H1 (cell line): Measurements from ENCODE around the gene DENND1A. TPM values are rescaled to one million over a fixed set of nuclear protein-coding genes. Genes with fewer than 3 reads are reported as not detected.
A peak's percentile ranks its signal among the peaks of the same experiment; 100 is the strongest.

ENCODE experiments used
- CTCF ChIA-PET: fragments of 300-600 bp; sonication (Branson Sonifier 250); formaldehyde crosslinking; loops from one replicate; lab custom pipeline; 2021; ENCODE audit not compliant: partially characterized antibody; lab: Charles Lee
- POLR2A ChIA-PET: fragments of 300-600 bp; sonication (Branson Sonifier 250); formaldehyde crosslinking; loops from one replicate; lab custom pipeline; 2021; ENCODE audit warnings: inconsistent platforms; ENCODE audit not compliant: partially characterized antibody; lab: Charles Lee
- DNase-seq, 2 experiments: peaks; one replicate each; pipeline versions ENCODE4 v3.0.0 to v3.0.0-alpha.2; 2010 to 2022; ENCODE audit warnings: low spot score in 2 of 2, low read depth in 1 of 2, mixed read lengths in 1 of 2
- FAIRE-seq: peaks from 2 replicates; lab custom pipeline; 2011; peaks lifted over from hg19 to GRCh38; lab: Jason Lieb, UNC
- H2AFZ ChIP-seq: 2 replicates; pipeline ENCODE4 v1.8.1; 2012; ENCODE audit warnings: low read length, inconsistent platforms
- H2AK5ac ChIP-seq: 2 replicates; pipeline ENCODE4 v1.6.1; 2013; ENCODE audit warnings: low read depth, low read length
- H2BK120ac ChIP-seq: replicated peaks from 2 replicates; pipeline ENCODE3; 2013; ENCODE audit warnings: low read depth, low read length, inconsistent platforms
- H2BK12ac ChIP-seq: 2 replicates; pipeline ENCODE4 v1.6.1; 2013; ENCODE audit warnings: low read depth, low read length
- H2BK15ac ChIP-seq: 2 replicates; pipeline ENCODE4 v1.6.1; 2013; ENCODE audit warnings: low read length
- H2BK20ac ChIP-seq: 2 replicates; pipeline ENCODE4 v1.6.1; 2013; ENCODE audit warnings: low read length
- H2BK5ac ChIP-seq: 2 replicates; pipeline ENCODE4 v1.6.1; 2013; ENCODE audit warnings: low read depth, low read length
- H3K14ac ChIP-seq: 2 replicates; pipeline ENCODE4 v1.6.1; 2013; ENCODE audit warnings: inconsistent platforms; ENCODE audit not compliant: insufficient read length
- H3K18ac ChIP-seq: 2 replicates; pipeline ENCODE4 v1.6.1; 2013; ENCODE audit warnings: low read length; ENCODE audit errors: extremely low read depth
- H3K23ac ChIP-seq: 2 replicates; pipeline ENCODE4 v1.6.1; 2013; ENCODE audit warnings: inconsistent platforms; ENCODE audit not compliant: insufficient read length
- H3K23me2 ChIP-seq: 2 replicates; pipeline ENCODE4 v1.6.1; 2013; ENCODE audit warnings: low read depth, low read length
- H3K27ac ChIP-seq: 2 replicates; pipeline ENCODE4 v1.6.1; 2011; ENCODE audit warnings: low read depth, low read length, inconsistent platforms
- H3K27me3 ChIP-seq, 4 experiments: replicated peaks in 1 of 4; 1 replicate in 1 of 4; 2 replicates in 3 of 4; pipeline versions ENCODE4 v1.6.1 to v1.8.1; 2011 to 2013; ENCODE audit warnings: low read length in 3 of 4, mild to moderate bottlenecking in 3 of 4, inconsistent platforms in 2 of 4, mixed read lengths in 2 of 4, moderate library complexity in 1 of 4; ENCODE audit not compliant: control insufficient read depth in 3 of 4, insufficient read depth in 3 of 4; ENCODE audit errors: extremely low read depth in 1 of 4
- H3K36me3 ChIP-seq, 4 experiments: 2 replicates each; pipeline versions ENCODE4 v1.6.1 to v1.8.1; 2011 to 2013; ENCODE audit warnings: mild to moderate bottlenecking in 4 of 4, low read length in 3 of 4, moderate library complexity in 2 of 4, control low read depth in 1 of 4, inconsistent platforms in 1 of 4; ENCODE audit not compliant: insufficient read depth in 4 of 4, control insufficient read depth in 2 of 4
- H3K4ac ChIP-seq: replicated peaks from 2 replicates; pipeline ENCODE3; 2013; ENCODE audit warnings: low read length, low read depth, mixed read lengths, inconsistent platforms; ENCODE audit not compliant: insufficient read length
- H3K4me1 ChIP-seq, 4 experiments: replicated peaks in 1 of 4; 1 replicate in 1 of 4; 2 replicates in 3 of 4; pipeline versions ENCODE4 v1.6.1 to v1.8.1; 2011 to 2013; ENCODE audit warnings: low read length in 3 of 4, inconsistent platforms in 2 of 4, mixed read lengths in 1 of 4; ENCODE audit not compliant: insufficient read depth in 4 of 4, control insufficient read depth in 3 of 4
- H3K4me2 ChIP-seq, 2 experiments: 2 replicates each; pipeline versions ENCODE4 v1.6.1 to v1.8.1; 2011 to 2013; ENCODE audit warnings: low read depth in 2 of 2, low read length in 2 of 2, control low read depth in 1 of 2, inconsistent platforms in 1 of 2, mild to moderate bottlenecking in 1 of 2; ENCODE audit not compliant: insufficient read depth in 1 of 2
- H3K4me3 ChIP-seq, 4 experiments: fragments of 200-600, 300-600 bp in 1 of 4; sonication (generic), shearing (Covaris generic), sonication (Bioruptor Twin) in 1 of 4; 2 replicates each; pipeline versions ENCODE4 v1.5.1 to v1.8.1; 2011 to 2016; ENCODE audit warnings: low read length in 4 of 4, low read depth in 3 of 4, control low read depth in 2 of 4, inconsistent platforms in 2 of 4, mild to moderate bottlenecking in 2 of 4, mixed read lengths in 1 of 4, moderate library complexity in 1 of 4; ENCODE audit not compliant: insufficient read depth in 2 of 4; ENCODE audit errors: extremely low read depth in 1 of 4
- H3K56ac ChIP-seq: replicated peaks from 2 replicates; pipeline ENCODE3; 2013; ENCODE audit warnings: low read depth, mild to moderate bottlenecking, mixed read lengths, low read length, inconsistent platforms; ENCODE audit not compliant: insufficient read length
- H3K79me1 ChIP-seq: 2 replicates; pipeline ENCODE4 v1.6.1; 2013; ENCODE audit warnings: low read depth, low read length, control low read depth
- H3K79me2 ChIP-seq, 2 experiments: 2 replicates each; pipeline versions ENCODE4 v1.6.1 to v1.8.1; 2012 to 2013; ENCODE audit warnings: low read length in 2 of 2, mild to moderate bottlenecking in 2 of 2, inconsistent platforms in 1 of 2; ENCODE audit not compliant: insufficient read depth in 2 of 2, control insufficient read depth in 1 of 2
- H3K9ac ChIP-seq, 4 experiments: replicated peaks in 1 of 4; 1 replicate in 1 of 4; 2 replicates in 3 of 4; pipeline versions ENCODE4 v1.6.1 to v1.8.1; 2011 to 2013; ENCODE audit warnings: low read depth in 3 of 4, low read length in 3 of 4, control low read depth in 2 of 4, mild to moderate bottlenecking in 2 of 4, moderate library complexity in 2 of 4, inconsistent platforms in 1 of 4; ENCODE audit errors: extremely low read depth in 1 of 4
- H3K9me3 ChIP-seq, 2 experiments: 2 replicates each; pipeline versions ENCODE4 v1.6.1 to v1.8.1; 2012 to 2013; ENCODE audit warnings: mild to moderate bottlenecking in 2 of 2, moderate library complexity in 2 of 2, control low read depth in 1 of 2, inconsistent platforms in 1 of 2, low read depth in 1 of 2, low read length in 1 of 2, mixed read lengths in 1 of 2; ENCODE audit not compliant: insufficient read depth in 2 of 2
- H4K20me1 ChIP-seq, 2 experiments: replicated peaks in 1 of 2; 2 replicates each; pipeline versions ENCODE3 to v1.8.1; 2011 to 2013; ENCODE audit warnings: inconsistent platforms in 2 of 2, low read length in 2 of 2, mild to moderate bottlenecking in 1 of 2; ENCODE audit not compliant: insufficient read depth in 2 of 2, control insufficient read depth in 1 of 2
- H4K5ac ChIP-seq: 2 replicates; pipeline ENCODE4 v1.6.1; 2013; ENCODE audit warnings: low read length, low read depth, mixed read lengths, inconsistent platforms; ENCODE audit not compliant: insufficient read length
- H4K8ac ChIP-seq: 2 replicates; pipeline ENCODE4 v1.8.0; 2013; ENCODE audit warnings: mild to moderate bottlenecking, moderate library complexity, low read length, inconsistent platforms; ENCODE audit not compliant: insufficient read depth; ENCODE audit errors: extremely low read depth
- H4K91ac ChIP-seq: replicated peaks from 2 replicates; pipeline ENCODE3; 2013; ENCODE audit warnings: low read length, mixed read lengths, inconsistent platforms; ENCODE audit not compliant: insufficient read length
- BCL11A ChIP-seq, 2 experiments: IDR thresholded peaks; one replicate each; pipeline ENCODE4 v1.6.1; 2011; ENCODE audit warnings: low read depth in 2 of 2, low read length in 2 of 2, mild to moderate bottlenecking in 2 of 2
- BRCA1 ChIP-seq: IDR thresholded peaks from 2 replicates; pipeline ENCODE4 v1.6.1; 2012; ENCODE audit warnings: low read depth, low read length, improper control_type of control experiment
- CREB1 ChIP-seq: IDR thresholded peaks from 2 replicates; pipeline ENCODE4 v1.6.1; 2012; ENCODE audit warnings: inconsistent platforms
- CTBP2 ChIP-seq: IDR thresholded peaks from 2 replicates; pipeline ENCODE4 v1.7.0; 2011; ENCODE audit warnings: borderline replicate concordance, mild to moderate bottlenecking, moderate library complexity, mixed read lengths, low read length; ENCODE audit not compliant: insufficient read depth, insufficient read length
- EP300 ChIP-seq, 2 experiments: IDR thresholded peaks; 1 replicate in 1 of 2; 2 replicates in 1 of 2; pipeline ENCODE4 v1.6.1; 2011 to 2012; ENCODE audit warnings: low read depth in 2 of 2, low read length in 2 of 2, mild to moderate bottlenecking in 2 of 2, borderline replicate concordance in 1 of 2, inconsistent platforms in 1 of 2, moderate library complexity in 1 of 2
- HDAC2 ChIP-seq, 2 experiments: fragments of 300-600 bp in 1 of 2; sonication (generic) in 1 of 2; IDR thresholded peaks; 2 replicates each; pipeline ENCODE4 v1.6.1; 2011 to 2012; ENCODE audit warnings: low read depth in 2 of 2, low read length in 2 of 2, mild to moderate bottlenecking in 2 of 2, moderate library complexity in 2 of 2, borderline replicate concordance in 1 of 2, inconsistent platforms in 1 of 2
- KDM1A ChIP-seq: fragments of 200-600, 300-600 bp; sonication (generic); IDR thresholded peaks from 2 replicates; pipeline ENCODE4 v1.7.1; 2016; ENCODE audit warnings: mild to moderate bottlenecking, low read length, borderline replicate concordance
- KDM5A ChIP-seq: fragments of 200-600 bp; IDR thresholded peaks from 2 replicates; pipeline ENCODE4 v1.7.1; 2012; ENCODE audit warnings: mild to moderate bottlenecking, low read length, inconsistent platforms, mixed read lengths
- TCF12 ChIP-seq: IDR thresholded peaks from 2 replicates; pipeline ENCODE4 v1.6.1; 2011; ENCODE audit warnings: low read depth, mild to moderate bottlenecking, low read length
- WGBS, 2 experiments: shearing (Covaris generic) in 1 of 2; methylation state at CpG; one replicate each; pipeline versions ENCODE4 v1.1.6 to v1.1.7; 2013 to 2015; ENCODE audit warnings: low lambda C conversion rate in 2 of 2, mixed read lengths in 2 of 2, inconsistent platforms in 1 of 2, low coverage in 1 of 2, missing lambda C conversion rate in 1 of 2; ENCODE audit not compliant: insufficient replicate concordance in 2 of 2, insufficient coverage in 1 of 2, insufficient read length in 1 of 2; ENCODE audit errors: extremely low coverage in 1 of 2, missing lambda C conversion rate in 1 of 2; 5-methylcytosine and 5-hydroxymethylcytosine counted together
- polyA plus RNA-seq, 7 experiments: library from polyadenylated mRNA; depleted of rRNA in 3 of 7; stranded (reverse) in 5 of 7; unstranded in 2 of 7; fragments of >200 nt in 5 of 7; fragments of 200-250 nt in 2 of 7; gene quantifications; 1 replicate in 5 of 7; 2 replicates in 1 of 7; 4 replicates in 1 of 7; pipeline versions ENCODE4 v1.2.1 to v1.2.3, GENCODE V29; 2011 to 2013; ENCODE audit warnings: missing spikeins in 2 of 7, mixed read lengths in 2 of 7
- total RNA-seq: library from RNA; stranded (reverse); fragmentation: NEBNext Ultra II Directional; extraction: Animal tissue kit (Norgen Biotek cat#: 25700); gene quantifications from 2 replicates; pipeline ENCODE4 v1.2.1, GENCODE V29; 2021

DENND1A gene
- total and polyA plus RNA-seq, 2 of the 8 experiments (the other 6 are each of a cell fraction or from before 2014, with no cell fraction given): 24.1 to 26.4 TPM

DNA sequence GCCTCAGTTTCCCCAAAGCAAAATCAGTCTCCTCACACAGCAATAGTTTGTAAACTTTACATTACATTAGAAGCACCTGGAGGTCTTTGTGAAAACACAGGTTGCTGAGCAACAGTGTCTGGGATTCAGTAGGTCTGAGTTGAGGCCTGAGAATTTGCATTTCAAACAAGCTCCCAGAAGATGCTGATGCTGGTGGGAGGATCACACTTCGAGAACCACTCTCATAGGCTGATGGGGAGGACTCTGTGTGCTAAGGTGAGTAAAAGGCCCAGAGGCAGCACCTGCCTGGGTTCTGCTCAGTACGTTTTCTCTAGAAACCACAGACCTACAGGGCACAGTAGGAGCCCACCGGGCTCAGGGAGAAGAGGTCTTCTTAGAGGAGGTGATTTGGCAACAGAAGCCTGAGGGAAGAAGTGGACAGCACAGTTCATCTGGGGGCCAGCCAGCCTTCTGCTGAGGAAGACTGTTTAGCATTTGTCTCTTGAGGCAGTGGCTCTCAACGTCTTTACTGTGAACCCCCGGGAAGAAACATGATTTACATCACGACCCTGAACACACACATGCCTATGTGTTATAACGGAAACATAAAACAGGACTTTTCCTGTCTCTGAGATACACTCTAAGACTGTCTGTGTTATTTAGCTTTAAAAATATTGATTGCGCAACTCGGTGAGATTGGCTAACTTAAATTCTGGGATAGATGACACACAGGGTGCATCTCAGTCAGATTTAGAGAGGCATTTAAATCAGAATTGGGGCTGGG, 24.8 kb upstream of the DENND1A start:
- 65% methylated on average over 9 of the region's 9 CpGs; no CpG with 5 or more reads in 1 of the 2 experiments for WGBS, 2 experiments
- Histone ChIP-seq H2BK20ac (no peak overlapping the region), H3K4me1 (peaks cover 0 to 7% (median 3%) of the 10 kb centered on the region in 4 experiments; a peak in 6 of 7 replicates), H3K27ac (no peak overlapping the region), H2AFZ (no peak overlapping the region), H3K9ac (no peak overlapping the region), H4K91ac (no peak overlapping the region), H3K18ac (no peak overlapping the region), H3K14ac (no peak overlapping the region), H3K4ac (no peak overlapping the region), H3K9me3 (no peaks in the 10 kb centered on the region), H4K20me1 (no peaks in the 10 kb centered on the region), H3K79me2 (no peaks in the 10 kb centered on the region), H2BK12ac (no peak overlapping the region), H2BK15ac (no peak overlapping the region), H2BK5ac (no peak overlapping the region), H3K4me3 (no peak overlapping the region), H3K23ac (no peak overlapping the region), H3K23me2 (no peaks in the 10 kb centered on the region), H4K5ac (no peak overlapping the region), H3K4me2 (no peak overlapping the region), H2BK120ac (no peak overlapping the region), H2AK5ac (no peak overlapping the region), H4K8ac (no peak overlapping the region), H3K36me3 (no peaks in the 10 kb centered on the region), H3K79me1 (no peaks in the 10 kb centered on the region), H3K56ac (no peak overlapping the region), H3K27me3 (peaks cover 0 to 1% (median 0%) of the 10 kb centered on the region in 4 experiments; a peak in 2 of 7 replicates)
- ChIA-PET POLR2A (interaction anchor here (0.6 to 1.6 kb wide), 3 partner anchors 24 to 192 kb away, joined by 3 to 5 read pairs (median 4); no protein-coding TSS in a partner anchor), CTCF (interaction anchor here (0.6 to 1.7 kb wide), 3 partner anchors 12 to 57 kb away, joined by 3 to 4 read pairs (median 3); no protein-coding TSS in a partner anchor)
- DNase-seq (no peak), FAIRE-seq (no peak)
- 0 out of 2 replicates have a peak, but pooled peaks have one; percentile 39 for TF ChIP-seq TCF12
- 0 out of 2 replicates have a peak, but pooled peaks have one; percentile 22 for TF ChIP-seq KDM1A
- TF ChIP-seq EP300 (IDR thresholded peaks at IDR 0.05; ENCODE audit: borderline replicate concordance in 1 of 2, low read depth in 2 of 2, low read length in 2 of 2): no peak
- TF ChIP-seq CTBP2: no peak
- TF ChIP-seq CREB1: no peak
- no peak for TF ChIP-seq BCL11A (IDR thresholded peaks at IDR 0.05; ENCODE audit: low read depth in 2 of 2, low read length in 2 of 2)
- TF ChIP-seq HDAC2 (IDR thresholded peaks at IDR 0.05; ENCODE audit: borderline replicate concordance in 1 of 2, low read depth in 2 of 2, low read length in 2 of 2): no peak
- no peak for TF ChIP-seq BRCA1
- TF ChIP-seq KDM5A: no peak
